ENCODE measurements around the gene PBX1.

PBX1 gene

GRCh38 chr1:164786980-164787833 lies 228.2 kb downstream of the PBX1 start:
- peak; percentile 44 for DNase-seq

DNA sequence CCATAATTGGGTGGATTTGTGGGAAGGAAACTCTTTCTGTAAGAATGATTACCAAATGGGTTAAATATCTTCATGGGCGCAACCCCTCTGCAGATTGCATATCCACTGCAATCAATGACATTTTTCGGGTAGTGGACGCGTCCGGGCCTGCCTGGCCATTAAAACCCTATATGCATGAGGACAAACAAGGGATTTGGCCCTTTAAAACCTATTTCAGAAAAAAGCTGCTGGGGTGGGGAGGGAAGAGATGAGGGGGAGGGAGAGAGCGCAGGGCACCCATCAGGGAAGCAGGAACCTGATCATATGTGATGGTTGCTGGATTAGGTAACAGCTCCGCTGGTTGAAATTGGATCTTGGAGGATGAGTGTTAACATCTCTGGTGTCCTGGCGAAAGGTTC lies 228.8 kb downstream of the PBX1 start:
- DNase-seq: no peak

DNA sequence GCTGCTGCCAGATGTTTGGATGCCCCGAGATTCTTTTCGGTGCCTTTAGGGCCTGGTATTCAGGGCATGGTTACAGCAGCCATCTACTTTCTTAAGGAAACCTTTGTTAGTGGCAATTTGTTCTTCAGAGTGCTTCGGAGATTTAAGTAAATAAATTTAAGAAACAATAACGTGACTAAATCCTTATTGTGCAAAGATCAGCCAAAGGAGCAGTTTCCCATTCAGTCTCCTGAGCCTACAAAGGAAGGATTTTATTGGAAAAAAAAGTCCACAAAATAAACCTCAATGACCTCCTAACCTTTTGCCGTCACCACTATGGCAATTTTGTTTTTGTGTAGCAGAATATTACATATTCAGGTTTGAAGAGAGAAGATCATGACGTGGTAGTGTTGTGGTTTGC lies 231.1 kb downstream of the PBX1 start:
- DNase-seq: no peak

- DNase-seq: no peak
These were observed 233.5 kb downstream of the PBX1 start for GRCh38 chr1:164792410-164793004.

GRCh38 chr1:164794356-164794755 lies 235.4 kb downstream of the PBX1 start:
- DNase-seq: no peak

- DNase-seq: no peak
These were observed 237.9 kb downstream of the PBX1 start for GRCh38 chr1:164796916-164797315.

DNA sequence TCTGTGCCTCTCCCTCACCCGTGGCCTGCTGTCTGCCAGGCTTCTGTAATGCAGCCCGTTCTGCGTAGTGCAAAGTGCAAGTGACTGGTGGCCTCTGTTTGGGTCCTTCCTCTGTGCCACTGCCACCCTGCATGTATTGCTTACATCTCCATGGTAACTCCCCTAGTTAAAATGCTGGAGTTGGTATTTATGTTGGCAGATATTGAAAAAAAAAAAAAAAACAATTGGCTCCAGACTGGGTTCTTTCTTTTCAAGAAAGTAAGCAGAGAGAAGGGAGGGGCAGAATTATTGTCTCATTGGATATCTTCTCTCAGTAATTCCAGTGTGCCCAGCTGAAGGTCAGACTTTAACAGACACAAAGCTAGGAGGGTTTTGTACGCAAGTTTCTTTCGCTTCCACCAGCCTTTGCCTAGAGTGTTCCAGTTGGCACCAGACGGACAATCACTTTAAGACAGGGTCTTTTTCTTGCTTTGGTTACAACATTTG lies 242.3 kb downstream of the PBX1 start:
- DNase-seq: no peak

DNA sequence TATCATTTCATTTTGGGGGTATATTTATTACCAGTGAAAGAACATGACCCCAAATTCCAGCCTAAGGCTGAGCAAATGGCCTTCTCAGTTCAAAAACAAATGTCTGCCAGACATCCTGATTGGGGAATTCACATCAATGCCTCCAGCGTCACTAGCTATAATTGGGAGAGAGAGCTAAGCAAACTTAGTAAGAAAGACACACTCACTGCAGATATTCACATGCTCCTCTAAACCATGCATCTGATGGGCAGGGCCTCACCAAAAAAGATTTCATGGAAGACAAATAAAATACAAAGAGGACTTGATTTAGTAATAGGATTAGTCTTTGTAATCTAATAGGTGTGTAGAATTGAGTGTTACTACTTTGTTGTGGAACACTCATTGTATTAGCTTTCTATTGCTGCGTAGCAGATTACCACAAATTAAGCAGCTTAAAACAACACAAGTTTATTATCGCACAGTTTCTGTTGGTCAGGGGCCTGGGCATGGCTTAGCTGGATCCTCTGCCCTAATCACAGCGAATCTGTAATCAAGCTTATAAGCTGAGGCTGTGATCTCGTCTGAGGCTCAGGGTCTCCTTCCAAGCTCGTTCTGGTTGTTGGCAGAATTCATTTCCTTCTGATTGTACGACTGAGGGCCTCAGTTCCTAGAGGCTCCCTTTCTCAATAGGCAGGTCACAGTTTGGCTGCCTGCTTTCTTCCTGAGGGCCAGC lies 243.0 kb downstream of the PBX1 start:
- no peak for DNase-seq

GRCh38 chr1:164802529-164803282 lies 243.7 kb downstream of the PBX1 start:
- no peak for DNase-seq

GRCh38 chr1:164803366-164803765 lies 244.4 kb downstream of the PBX1 start:
- DNase-seq: no peak

DNA sequence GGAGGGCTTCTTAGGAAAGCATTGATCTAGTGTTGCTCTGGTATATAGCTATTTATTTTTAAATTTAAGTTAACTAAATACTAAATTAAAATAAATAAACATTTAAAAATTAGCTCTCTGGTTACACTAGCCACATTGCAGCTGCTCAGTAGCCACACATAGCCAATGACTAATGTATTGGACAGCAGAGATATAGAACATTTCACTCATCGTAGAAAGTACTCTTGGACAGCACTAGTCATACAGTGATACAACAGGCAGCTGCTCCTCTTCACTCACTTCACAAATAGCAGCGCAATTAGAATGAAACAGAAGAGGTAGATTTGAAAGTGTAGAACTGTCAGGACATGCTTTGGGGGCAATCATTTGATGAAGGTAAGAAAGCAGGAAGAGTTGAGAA lies 245.4 kb downstream of the PBX1 start:
- no peak for DNase-seq

DNA sequence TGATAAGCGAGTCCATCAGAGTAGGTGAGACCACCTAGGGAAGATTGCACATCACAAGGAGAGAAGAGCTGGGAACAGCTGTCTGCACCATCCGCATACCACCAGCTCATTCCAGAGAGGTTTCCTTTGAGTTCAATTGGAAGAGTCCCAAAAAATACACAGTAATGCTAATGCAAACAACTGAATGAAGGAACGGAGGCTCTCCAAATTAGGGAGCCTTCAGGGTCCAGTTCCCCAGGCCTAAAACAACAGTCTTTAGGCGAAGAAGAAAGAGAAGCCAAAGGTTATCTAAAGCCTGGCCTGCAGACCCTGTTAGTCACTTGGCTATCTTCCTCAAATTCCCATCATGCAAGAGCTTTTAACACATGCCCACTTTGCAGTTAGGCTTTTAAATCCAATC lies 246.4 kb downstream of the PBX1 start:
- no peak for DNase-seq

DNA sequence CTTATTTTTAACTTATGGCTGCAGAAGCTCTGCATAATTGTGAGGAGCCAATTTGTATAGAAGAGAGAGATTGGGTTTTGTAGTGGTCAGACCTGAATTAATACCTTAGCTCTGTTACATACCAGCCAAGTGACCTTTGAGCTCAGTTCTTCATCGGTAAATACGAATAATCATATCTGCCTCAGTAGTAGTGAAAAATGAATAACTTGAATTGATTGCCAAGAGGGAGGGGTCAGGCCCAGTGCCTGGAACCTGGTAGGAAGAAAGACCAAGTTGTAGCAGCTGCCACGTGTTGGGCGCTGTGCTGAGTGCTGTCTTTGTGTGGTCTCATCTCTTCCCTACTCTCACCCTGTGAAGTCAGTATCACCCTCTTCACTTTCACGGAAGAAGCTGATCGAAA lies 247.5 kb downstream of the PBX1 start:
- DNase-seq: no peak

DNA sequence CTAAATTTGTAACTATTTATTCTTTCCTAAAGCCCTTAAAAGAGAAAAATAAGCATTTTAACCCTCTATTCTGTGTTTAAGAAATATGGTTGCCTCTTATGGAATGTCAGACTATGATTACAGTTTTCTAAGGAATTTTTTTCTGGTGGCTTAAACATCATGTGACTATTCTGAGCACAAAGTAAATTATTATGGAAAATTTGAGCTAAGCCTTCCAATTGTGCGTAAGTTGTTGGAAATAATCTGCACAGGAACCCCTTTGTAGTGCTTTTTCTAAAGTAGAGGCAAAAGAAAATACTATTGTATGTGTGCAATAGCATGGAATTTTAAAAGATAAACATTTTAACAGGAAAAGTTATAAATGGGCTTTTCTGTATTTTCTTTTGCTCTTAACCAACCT lies 254.8 kb downstream of the PBX1 start:
- no peak for DNase-seq

GRCh38 chr1:164821648-164822047 lies 262.7 kb downstream of the PBX1 start:
- no peak for DNase-seq

- DNase-seq: no peak
These were observed 264.7 kb downstream of the PBX1 start for GRCh38 chr1:164823486-164824279.

GRCh38 chr1:164824542-164824941 lies 265.6 kb downstream of the PBX1 start:
- no peak for DNase-seq

- DNase-seq: no peak
These were observed 271.6 kb downstream of the PBX1 start for GRCh38 chr1:164830628-164831027.

DNA sequence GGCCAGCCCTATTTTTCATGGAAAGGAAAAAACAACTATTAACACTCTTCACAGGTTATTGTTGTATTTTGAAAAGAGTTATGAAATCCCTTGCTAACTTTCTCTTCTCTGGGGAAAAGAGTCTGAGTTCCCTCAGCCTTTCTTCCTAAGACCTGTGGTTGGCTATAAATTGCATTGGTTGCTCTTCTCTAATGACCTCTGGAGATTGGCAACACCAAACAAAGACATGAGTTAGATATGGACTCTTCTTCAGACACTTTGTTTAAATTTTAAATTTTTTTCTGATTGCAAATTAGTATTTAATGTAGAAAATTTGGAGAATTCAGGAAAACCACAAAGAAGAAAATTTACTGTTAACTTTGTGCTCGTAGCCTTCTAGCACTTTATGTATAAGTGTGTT lies 275.7 kb downstream of the PBX1 start:
- DNase-seq: no peak

DNA sequence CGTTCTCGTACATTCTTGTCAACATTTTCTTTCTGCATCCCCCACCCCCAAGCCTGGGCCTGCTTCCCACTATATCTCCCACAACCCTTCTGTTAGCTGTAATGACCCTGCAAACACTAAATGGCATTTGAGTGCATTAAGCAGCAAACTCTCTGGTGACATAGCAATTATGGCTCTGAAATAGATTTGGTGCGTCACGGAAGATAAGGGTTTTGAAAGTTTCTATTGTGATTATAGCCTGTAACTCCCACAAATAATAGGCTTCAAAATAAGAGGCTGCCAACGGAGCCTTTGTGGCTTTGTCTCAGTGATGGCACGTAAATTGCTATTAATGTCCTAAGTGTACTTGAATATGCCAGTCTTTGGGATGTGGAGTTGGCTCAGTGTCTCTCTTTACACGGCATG lies 277.6 kb downstream of the PBX1 start:
- no peak for DNase-seq

GRCh38 chr1:164838786-164839185 lies 279.8 kb downstream of the PBX1 start:
- DNase-seq: no peak

- DNase-seq: no peak
These were observed 282.0 kb downstream of the PBX1 start for GRCh38 chr1:164840936-164841335.
